D721Med (cell line): ENCODE measurements around the gene JARID2.

Experiments
- DNase-seq: peaks from one replicate; pipeline ENCODE4 v3.0.0; 2011; ENCODE audit warnings: low spot score; ENCODE audit not compliant: insufficient read length
- FAIRE-seq: peaks from 2 replicates; lab custom pipeline; 2011; peaks lifted over from hg19 to GRCh38; lab: Jason Lieb, UNC
- CTCF ChIP-seq: IDR thresholded peaks from 2 replicates; pipeline ENCODE4 v1.5.1; 2012; ENCODE audit warnings: mild to moderate bottlenecking, control low read depth; ENCODE audit not compliant: insufficient read depth; ENCODE audit errors: missing control alignments

The JARID2 gene

GRCh38 chr6:15253203-15254022 is 7.5 kb downstream of the JARID2 start:
- DNase-seq = no peak
- TF ChIP-seq CTCF = no peak
- FAIRE-seq = no peak

GRCh38 chr6:15254070-15254975 is 8.5 kb downstream of the JARID2 start:
- DNase-seq (no peak), FAIRE-seq (no peak)
- TF ChIP-seq CTCF = peak; percentile 3

- FAIRE-seq (no peak), DNase-seq (no peak)
- TF ChIP-seq CTCF = no peak
These were observed 9.6 kb downstream of the JARID2 start for GRCh38 chr6:15255481-15255880.

- DNase-seq = no peak
- no peak for FAIRE-seq
These were observed 10.1 kb downstream of the JARID2 start for GRCh38 chr6:15255909-15256395.

GRCh38 chr6:15256538-15257271 is 10.8 kb downstream of the JARID2 start:
- no peak for DNase-seq
- TF ChIP-seq CTCF = no peak
- FAIRE-seq = no peak

More at GRCh38 chr6:15255909-15256395, 10.1 kb downstream of the JARID2 start:
- no peak for TF ChIP-seq CTCF

GRCh38 chr6:15257357-15258132 is 11.7 kb downstream of the JARID2 start:
- no peak for TF ChIP-seq CTCF
- FAIRE-seq (no peak), DNase-seq (no peak)
